ENCODE results near the gene LYRM4.

Gene LYRM4

DNA sequence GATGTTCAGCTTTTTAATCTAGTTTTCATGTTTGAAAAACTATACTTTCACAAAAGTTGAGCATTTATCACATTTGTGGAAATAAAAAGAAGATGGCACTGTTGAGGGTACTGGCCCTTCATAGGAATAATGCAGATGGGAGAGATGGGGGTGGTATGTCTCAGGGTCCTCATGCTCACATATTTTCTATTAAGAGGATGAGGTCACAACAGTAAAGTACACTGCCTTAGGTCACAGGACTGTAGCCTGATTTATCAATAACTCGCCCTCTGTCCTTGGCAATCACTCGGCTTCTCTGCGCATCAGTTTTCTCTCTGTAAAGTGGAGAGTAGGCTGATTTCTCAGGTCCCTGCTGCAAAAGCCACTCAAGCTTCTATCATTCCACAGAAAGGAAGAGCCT lies 119.7 kb downstream of the LYRM4 start:
- TF ChIP-seq, protein P1, sequence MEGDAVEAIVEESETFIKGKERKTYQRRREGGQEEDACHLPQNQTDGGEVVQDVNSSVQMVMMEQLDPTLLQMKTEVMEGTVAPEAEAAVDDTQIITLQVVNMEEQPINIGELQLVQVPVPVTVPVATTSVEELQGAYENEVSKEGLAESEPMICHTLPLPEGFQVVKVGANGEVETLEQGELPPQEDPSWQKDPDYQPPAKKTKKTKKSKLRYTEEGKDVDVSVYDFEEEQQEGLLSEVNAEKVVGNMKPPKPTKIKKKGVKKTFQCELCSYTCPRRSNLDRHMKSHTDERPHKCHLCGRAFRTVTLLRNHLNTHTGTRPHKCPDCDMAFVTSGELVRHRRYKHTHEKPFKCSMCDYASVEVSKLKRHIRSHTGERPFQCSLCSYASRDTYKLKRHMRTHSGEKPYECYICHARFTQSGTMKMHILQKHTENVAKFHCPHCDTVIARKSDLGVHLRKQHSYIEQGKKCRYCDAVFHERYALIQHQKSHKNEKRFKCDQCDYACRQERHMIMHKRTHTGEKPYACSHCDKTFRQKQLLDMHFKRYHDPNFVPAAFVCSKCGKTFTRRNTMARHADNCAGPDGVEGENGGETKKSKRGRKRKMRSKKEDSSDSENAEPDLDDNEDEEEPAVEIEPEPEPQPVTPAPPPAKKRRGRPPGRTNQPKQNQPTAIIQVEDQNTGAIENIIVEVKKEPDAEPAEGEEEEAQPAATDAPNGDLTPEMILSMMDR (IDR thresholded peaks at IDR 0.05; ENCODE audit: low read depth, low read length) = no peak
- H3K4me3 ChIP-seq (ENCODE audit: low read depth, low read length) = no peak overlapping the region
- in situ Hi-C loops (cut with HindIII; ENCODE audit: low sequenced_read_pairs) = no loop called here
- no peak for DNase-seq (ENCODE audit: low read depth, low spot score)

DNA sequence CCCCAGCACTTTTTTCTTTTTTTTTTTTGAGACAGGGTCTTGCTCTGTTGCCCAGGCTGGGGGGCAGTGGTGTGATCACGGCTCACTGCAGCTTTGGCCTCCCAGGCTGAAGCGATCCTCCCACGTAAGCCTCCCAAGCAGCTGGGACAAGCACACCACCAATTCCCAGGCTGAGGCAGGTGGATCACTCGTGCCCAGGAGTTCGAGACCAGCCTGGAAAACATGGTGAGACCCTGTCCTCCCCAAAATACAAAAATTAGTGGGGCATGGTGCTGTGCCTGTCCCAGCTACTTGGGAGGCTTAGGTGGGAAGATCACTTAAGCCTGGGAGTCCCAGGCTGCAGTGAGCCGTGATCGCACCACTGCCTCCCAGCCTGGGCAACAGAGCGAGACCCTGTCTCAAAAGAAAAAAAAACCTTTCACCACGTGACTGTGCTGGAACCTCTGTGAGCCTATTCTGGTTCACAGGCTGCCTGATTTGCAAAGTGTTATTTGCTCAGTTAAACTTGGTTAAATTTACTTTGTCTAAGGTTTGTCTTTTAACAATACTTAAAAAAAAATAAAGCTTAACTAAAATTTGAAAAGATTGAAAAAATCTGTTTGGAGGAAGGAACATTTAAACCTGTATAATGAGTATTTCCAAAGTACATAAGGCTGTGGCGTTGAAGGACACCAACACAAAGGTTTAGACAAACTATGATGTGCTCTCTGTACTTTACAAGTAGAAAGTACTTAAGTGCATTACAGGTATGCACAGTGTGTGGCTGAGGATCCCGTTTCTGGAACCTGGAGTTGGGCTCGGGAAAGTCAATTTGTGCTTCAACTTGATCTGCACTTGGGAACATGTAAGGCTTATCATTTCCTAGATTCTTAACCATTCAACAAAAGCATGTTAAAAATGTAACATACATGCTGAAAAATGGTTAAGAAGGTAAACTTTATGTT lies 120.7 kb downstream of the LYRM4 start:
- TF ChIP-seq, protein P1 (IDR thresholded peaks at IDR 0.05; ENCODE audit: low read depth, low read length) = no peak
- in situ Hi-C loops (cut with HindIII; ENCODE audit: low sequenced_read_pairs) = no loop called here
- DNase-seq (ENCODE audit: low read depth, low spot score) = no peak
- no peak overlapping the region for H3K4me3 ChIP-seq (ENCODE audit: low read depth, low read length)

DNA sequence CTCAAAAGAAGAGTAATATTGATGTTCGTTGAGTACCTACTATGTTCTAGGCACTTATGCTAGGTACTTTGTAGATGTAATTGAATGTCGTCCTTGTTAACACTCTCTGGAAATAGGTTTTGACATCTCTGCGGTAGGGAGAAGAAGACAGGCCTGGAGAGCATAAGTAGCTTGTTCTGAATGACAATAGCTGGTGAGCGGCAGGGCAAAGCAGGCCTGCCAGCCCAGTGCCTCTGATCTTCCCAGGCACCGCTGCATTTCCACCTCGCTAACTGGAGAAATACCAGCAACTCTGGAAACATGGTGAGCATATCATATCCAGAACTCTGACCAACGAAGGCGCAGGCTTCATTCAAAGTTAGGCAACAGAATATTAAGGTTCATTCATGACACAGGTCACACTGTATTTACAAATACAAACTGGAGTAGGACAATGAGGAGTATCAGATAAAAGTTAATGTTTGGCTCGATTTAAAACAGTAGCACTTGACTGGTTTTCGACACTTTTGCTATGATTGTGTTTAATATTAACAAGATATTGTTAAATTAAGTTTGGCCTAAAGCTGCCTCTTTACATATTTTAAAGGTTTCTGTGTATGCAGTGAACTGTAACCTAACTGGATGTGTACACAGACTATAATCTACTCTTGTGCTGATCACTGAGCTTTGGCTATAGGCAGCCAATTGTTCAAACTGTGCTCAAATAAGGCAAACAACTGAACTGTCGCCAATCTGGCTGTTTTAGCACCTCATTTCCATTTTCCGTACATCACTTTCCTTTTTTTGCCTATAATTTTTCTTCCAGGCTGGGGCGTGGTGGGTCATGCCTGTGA lies 121.5 kb downstream of the LYRM4 start:
- no peak for DNase-seq (ENCODE audit: low read depth, low spot score)
- H3K4me3 ChIP-seq (ENCODE audit: low read depth, low read length) = no peak overlapping the region
- in situ Hi-C loops (cut with HindIII; ENCODE audit: low sequenced_read_pairs) = no loop called here
- TF ChIP-seq, protein P1 (IDR thresholded peaks at IDR 0.05; ENCODE audit: low read depth, low read length) = no peak

DNA sequence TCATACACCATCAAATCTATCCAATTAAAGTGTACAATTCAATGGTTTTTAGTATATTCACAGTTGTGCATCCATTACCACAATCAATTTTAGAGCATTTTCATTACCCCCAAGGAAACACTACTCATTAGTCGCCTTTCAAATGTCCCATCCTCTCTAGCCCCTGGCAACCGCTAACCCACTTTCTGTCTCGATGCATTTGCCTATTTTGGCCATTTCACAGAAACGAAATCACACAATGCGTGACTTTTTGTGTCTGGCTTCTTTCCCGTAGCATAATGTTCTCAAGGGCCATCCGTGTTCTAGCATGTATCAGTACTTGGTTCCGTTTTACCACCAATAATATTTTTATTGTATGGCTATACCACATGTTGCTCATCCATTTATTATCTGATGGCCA lies 123.9 kb downstream of the LYRM4 start:
- TF ChIP-seq, protein P1 (IDR thresholded peaks at IDR 0.05; ENCODE audit: low read depth, low read length) = no peak
- no peak overlapping the region for H3K4me3 ChIP-seq (ENCODE audit: low read depth, low read length)
- in situ Hi-C loops (cut with HindIII; ENCODE audit: low sequenced_read_pairs) = no loop called here
- no peak for DNase-seq (ENCODE audit: low read depth, low spot score)

DNA sequence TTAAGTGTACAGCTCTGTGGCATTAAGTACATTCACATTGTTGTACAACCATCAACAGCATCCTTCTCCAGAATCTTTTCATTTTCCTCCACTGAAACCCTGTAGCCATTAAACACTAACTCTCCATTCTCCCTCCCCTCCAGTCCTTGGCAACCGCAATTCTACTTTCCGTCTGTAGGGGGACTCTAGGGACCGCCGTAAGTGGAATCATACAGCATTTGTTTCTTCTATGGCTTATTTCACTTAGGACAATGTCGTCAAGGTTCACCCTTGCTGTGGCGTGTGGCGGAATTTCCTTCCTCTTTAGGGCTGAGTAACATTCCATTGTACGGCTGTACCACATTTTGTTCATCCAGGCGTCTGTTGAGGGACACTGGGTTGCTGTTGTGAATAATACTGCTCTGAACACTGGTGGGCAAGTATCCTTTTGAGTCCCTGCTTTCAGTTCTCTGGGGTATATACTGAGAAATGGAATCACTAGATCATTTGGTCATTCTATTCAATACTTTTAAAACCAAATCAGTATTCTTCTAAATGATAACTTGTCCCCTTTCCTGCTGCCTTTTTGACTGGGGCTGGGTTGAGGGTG lies 124.9 kb downstream of the LYRM4 start:
- in situ Hi-C loops (cut with HindIII; ENCODE audit: low sequenced_read_pairs) = no loop called here

DNA sequence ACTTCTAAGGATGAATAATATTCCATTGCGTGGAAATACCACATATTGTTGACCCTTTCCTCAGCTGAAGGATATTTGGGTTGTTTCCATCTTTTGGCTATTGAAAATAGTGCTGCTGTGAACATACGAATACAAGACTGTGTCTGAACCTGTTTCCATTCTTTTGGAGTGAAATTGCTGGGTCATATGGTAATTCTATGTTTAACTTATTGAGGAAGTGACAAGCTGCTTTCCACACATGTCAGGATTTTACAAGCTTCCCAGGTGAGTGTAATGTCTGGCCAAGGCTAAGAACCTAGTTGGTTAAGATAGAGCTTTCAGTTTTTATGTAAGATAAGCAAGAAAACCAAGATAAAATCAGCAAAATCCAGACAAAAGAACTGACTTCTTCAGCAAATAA lies 126.8 kb downstream of the LYRM4 start:
- in situ Hi-C loops (cut with HindIII; ENCODE audit: low sequenced_read_pairs) = no loop called here
- no peak overlapping the region for H3K4me3 ChIP-seq (ENCODE audit: low read depth, low read length)
- DNase-seq (ENCODE audit: low read depth, low spot score) = no peak
- TF ChIP-seq, protein P1 (IDR thresholded peaks at IDR 0.05; ENCODE audit: low read depth, low read length) = no peak

More for the DNA sequence above, 124.9 kb downstream of the LYRM4 start:
- H3K4me3 ChIP-seq (ENCODE audit: low read depth, low read length) = no peak overlapping the region
- TF ChIP-seq, protein P1 (IDR thresholded peaks at IDR 0.05; ENCODE audit: low read depth, low read length) = peak; percentile 70
- DNase-seq (ENCODE audit: low read depth, low spot score) = peak; percentile 36

All from astrocyte of the spinal cord (primary cell).